Nephron progenitor cell (in vitro differentiated cells): ENCODE data around the gene INSM1.
A peak's percentile ranks its signal among the peaks of the same experiment; 100 is the strongest.
"Not testable (repeated sequence)": the region's sequence is repeated elsewhere in the genome, so short reads cannot be mapped to it uniquely, and the experiment has no call there.

ENCODE experiments used
- DNase-seq: peaks from one replicate; pipeline ENCODE4 v3.0.0; 2021
- H3K27ac Mint-ChIP-seq: 2 replicates; pipeline ENCODE4 v1.8.0; 2021; ENCODE audit warnings: mild to moderate bottlenecking, moderate library complexity, mixed read lengths
- H3K27me3 Mint-ChIP-seq: 2 replicates; pipeline ENCODE4 v1.8.0; 2021; ENCODE audit warnings: mild to moderate bottlenecking, low read depth, mixed read lengths; ENCODE audit not compliant: poor library complexity
- H3K36me3 Mint-ChIP-seq: 2 replicates; pipeline ENCODE4 v1.8.0; 2021; ENCODE audit warnings: low read depth, mixed read lengths
- H3K4me1 Mint-ChIP-seq: 2 replicates; pipeline ENCODE4 v1.8.0; 2021; ENCODE audit warnings: mixed read lengths
- H3K4me3 Mint-ChIP-seq: 2 replicates; pipeline ENCODE4 v1.8.0; 2021; ENCODE audit warnings: mild to moderate bottlenecking, moderate library complexity, mixed read lengths
- H3K9me3 Mint-ChIP-seq: 2 replicates; pipeline ENCODE4 v1.8.0; 2021; ENCODE audit warnings: mild to moderate bottlenecking, moderate library complexity, mixed read lengths
- TF ChIP-seq, protein P1 (sequence below): fragments of 200-600 bp; sonication (generic); IDR thresholded peaks from 2 replicates; pipeline ENCODE4 v1.5.0; 2021; ENCODE audit warnings: antibody characterized with exemption

The INSM1 gene

DNA sequence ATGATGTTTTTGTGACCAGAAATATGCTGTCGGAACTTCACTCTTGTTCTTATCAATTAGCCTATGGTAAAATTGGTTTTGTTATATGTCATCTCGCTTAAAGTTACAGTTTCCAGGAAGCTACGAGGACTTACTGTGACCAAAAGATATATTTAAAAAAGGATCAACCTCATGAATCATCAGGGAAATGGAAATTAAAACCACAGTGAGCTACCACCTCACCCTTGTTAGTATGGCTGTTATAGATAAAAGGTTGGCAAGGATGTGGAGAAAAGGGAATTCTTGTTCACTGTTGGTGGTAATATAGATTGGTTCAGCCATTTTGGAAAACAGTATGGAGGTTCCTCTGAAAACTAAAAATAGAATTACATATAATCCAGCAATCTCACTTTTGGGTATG, 14.3 kb upstream of the INSM1 start:
- TF ChIP-seq, protein P1, sequence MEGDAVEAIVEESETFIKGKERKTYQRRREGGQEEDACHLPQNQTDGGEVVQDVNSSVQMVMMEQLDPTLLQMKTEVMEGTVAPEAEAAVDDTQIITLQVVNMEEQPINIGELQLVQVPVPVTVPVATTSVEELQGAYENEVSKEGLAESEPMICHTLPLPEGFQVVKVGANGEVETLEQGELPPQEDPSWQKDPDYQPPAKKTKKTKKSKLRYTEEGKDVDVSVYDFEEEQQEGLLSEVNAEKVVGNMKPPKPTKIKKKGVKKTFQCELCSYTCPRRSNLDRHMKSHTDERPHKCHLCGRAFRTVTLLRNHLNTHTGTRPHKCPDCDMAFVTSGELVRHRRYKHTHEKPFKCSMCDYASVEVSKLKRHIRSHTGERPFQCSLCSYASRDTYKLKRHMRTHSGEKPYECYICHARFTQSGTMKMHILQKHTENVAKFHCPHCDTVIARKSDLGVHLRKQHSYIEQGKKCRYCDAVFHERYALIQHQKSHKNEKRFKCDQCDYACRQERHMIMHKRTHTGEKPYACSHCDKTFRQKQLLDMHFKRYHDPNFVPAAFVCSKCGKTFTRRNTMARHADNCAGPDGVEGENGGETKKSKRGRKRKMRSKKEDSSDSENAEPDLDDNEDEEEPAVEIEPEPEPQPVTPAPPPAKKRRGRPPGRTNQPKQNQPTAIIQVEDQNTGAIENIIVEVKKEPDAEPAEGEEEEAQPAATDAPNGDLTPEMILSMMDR: no peak
- H3K27ac Mint-ChIP-seq: no peak overlapping the region
- DNase-seq: no peak

DNA sequence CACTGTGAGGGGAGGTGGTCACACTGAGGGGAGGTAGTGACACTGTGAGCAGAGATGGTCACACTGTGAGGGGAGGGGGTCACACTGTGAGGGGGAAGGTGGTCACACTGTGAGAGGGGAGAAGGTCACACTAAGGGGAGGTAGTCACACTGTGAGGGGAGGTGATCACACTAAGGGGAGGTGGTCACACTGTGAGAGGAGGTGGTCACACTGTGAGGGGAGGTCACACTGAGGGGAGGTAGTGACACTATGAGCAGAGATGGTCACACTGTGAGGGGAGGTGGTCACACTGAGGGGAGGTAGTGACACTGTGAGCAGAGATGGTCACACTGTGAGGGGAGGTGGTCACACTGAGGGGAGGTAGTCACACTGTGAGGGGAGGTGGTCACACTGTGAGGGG, 12.4 kb upstream of the INSM1 start:
- not testable (repeated sequence) for H3K4me3 Mint-ChIP-seq, H3K36me3 Mint-ChIP-seq, H3K27ac Mint-ChIP-seq, H3K4me1 Mint-ChIP-seq, DNase-seq
- Mint-ChIP-seq H3K27me3 (peaks cover 51% of the 10 kb centered on the region), H3K9me3 (peaks cover 56% of the 10 kb centered on the region)

More for the DNA sequence above, 14.3 kb upstream of the INSM1 start:
- Mint-ChIP-seq H3K4me3 (no peak overlapping the region), H3K4me1 (no peaks in the 10 kb centered on the region), H3K9me3 (peaks cover 54% of the 10 kb centered on the region), H3K36me3 (peaks cover 4% of the 10 kb centered on the region), H3K27me3 (peaks cover 33% of the 10 kb centered on the region)

DNA sequence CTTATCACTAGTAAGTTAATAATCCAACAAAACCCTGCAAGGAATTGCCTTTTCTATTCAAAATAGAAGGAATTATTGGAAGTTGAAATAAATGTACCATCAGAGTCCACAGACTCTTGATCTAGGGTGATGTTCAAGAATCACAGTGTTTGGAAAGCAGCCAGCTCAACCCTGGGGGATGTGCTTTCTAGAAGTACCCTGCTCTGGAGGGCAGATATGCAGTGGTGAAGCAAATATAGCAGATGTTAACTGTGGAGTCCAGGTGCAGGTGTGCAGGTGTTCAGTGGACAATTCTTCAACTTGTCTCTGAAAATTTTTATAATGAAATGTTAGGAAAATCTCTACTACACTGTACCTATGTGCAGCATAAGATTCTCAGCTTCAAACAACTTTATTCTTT, 9.1 kb upstream of the INSM1 start:
- TF ChIP-seq, protein P1: no peak
- H3K27me3 Mint-ChIP-seq: peaks cover 66% of the 10 kb centered on the region
- no peak overlapping the region for H3K4me3 Mint-ChIP-seq
- DNase-seq: no peak
- H3K9me3 Mint-ChIP-seq: peaks cover 29% of the 10 kb centered on the region
- H3K4me1 Mint-ChIP-seq: peaks cover 10% of the 10 kb centered on the region
- peaks cover 4% of the 10 kb centered on the region for H3K36me3 Mint-ChIP-seq
- no peak overlapping the region for H3K27ac Mint-ChIP-seq

DNA sequence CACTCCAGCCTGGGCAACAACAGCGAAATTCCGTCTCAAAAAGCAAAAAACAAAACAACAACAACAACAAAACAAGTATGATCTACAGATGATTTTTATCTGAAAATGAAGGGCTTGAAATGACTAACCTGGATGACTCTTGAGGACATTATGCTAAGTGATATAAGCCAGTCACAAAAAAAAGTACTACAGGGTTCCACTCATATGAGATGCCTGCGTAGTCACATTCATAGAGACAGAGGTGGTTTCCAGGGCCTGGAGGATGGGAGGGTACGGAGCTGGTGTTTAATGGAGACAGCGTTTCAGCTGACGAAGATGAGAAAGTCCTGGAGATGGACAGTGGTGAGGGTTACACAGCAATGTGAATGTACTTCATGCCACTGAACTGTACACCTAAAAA, 8.3 kb upstream of the INSM1 start:
- Mint-ChIP-seq H3K4me3 (no peak overlapping the region), H3K4me1 (peaks cover 10% of the 10 kb centered on the region), H3K9me3 (peaks cover 20% of the 10 kb centered on the region), H3K27ac (no peak overlapping the region), H3K36me3 (peaks cover under 1% of the 10 kb centered on the region), H3K27me3 (peaks cover 71% of the 10 kb centered on the region)
- no peak for DNase-seq
- TF ChIP-seq, protein P1: no peak

DNA sequence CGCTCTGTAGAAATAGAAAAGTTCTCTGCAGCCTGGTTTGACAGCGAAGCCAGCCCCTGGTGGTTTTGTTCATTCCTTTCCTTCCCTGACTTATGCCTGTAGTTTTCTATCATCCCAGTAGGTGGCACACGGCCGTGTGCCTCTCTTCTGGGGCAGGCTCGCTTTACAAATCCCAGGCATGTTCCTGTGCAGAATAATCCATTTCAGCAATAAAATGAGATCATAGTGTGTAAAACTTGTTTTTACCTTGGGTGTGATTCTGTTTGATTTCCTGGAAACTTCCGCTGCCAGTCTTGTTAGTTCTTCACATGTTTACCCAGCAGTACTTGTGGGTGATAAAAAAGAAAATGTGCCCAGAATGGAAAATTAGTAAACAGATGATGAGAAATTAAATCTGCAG, 7.4 kb upstream of the INSM1 start:
- peaks cover 12% of the 10 kb centered on the region for H3K9me3 Mint-ChIP-seq
- H3K36me3 Mint-ChIP-seq: no peaks in the 10 kb centered on the region
- peak; percentile 57 for DNase-seq
- TF ChIP-seq, protein P1: peak; percentile 81
- no peak overlapping the region for H3K4me3 Mint-ChIP-seq
- H3K27me3 Mint-ChIP-seq: peaks cover 75% of the 10 kb centered on the region
- no peak overlapping the region for H3K27ac Mint-ChIP-seq
- H3K4me1 Mint-ChIP-seq: peaks cover 10% of the 10 kb centered on the region

DNA sequence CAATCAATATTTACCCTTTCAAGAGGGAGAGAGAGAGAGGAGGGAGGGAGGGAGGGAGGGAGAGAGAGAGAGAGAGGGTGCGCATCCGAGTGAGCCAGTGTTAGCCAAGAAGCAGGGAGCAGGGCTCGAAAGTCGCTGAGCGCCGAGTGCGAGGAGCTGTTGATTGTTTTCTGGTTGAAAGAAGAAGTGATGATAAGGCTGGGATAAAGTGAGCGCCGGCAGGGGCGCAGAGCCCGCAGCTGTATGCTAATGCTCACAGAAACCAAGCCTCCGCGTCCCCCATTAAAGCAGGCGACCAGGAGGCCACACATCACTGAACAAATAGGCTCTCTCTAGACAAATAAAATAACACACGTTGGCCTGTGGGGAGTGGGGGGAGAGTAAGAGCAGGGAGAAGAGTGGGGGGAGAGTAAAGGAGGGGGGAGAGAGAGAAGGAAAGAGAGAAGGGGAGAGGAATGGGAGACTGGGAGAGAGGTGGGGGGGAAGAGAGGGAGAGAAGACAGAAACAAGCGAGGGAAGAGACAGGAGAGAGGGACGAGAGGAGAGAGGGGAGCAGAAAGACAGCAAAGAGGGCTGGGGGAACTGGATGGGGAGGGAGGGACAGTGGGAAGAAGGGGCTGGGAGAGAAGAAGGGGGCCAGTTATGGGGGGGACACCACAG, 5.0 kb upstream of the INSM1 start:
- peak overlapping the region; percentile 49 for H3K4me3 Mint-ChIP-seq
- DNase-seq: peak; percentile 39

More for the DNA sequence above, 5.0 kb upstream of the INSM1 start:
- H3K27me3 Mint-ChIP-seq: peaks cover 96% of the 10 kb centered on the region
- H3K4me1 Mint-ChIP-seq: peaks cover 10% of the 10 kb centered on the region
- H3K27ac Mint-ChIP-seq: no peak overlapping the region
- H3K9me3 Mint-ChIP-seq: peaks cover 4% of the 10 kb centered on the region
- TF ChIP-seq, protein P1: no peak
- no peaks in the 10 kb centered on the region for H3K36me3 Mint-ChIP-seq
